ENCODE measurements around the gene LRRC41.
"Not testable (repeated sequence)": the region's sequence is repeated elsewhere in the genome, so short reads cannot be mapped to it uniquely, and the experiment has no call there.

Gene LRRC41

GRCh38 chr1:46329807-46330206, 26.4 kb upstream of the LRRC41 start:
- in situ Hi-C loops (cut with HindIII; ENCODE audit: low sequenced_read_pairs): not testable (repeated sequence)

- in situ Hi-C loops (cut with HindIII; ENCODE audit: low sequenced_read_pairs): not testable (repeated sequence)
Observed at GRCh38 chr1:46328182-46328581, 24.8 kb upstream of the LRRC41 start.

- in situ Hi-C loops (cut with HindIII; ENCODE audit: low sequenced_read_pairs): not testable (repeated sequence)
Observed at GRCh38 chr1:46325285-46326076, 22.1 kb upstream of the LRRC41 start.

- in situ Hi-C loops (cut with HindIII; ENCODE audit: low sequenced_read_pairs): not testable (repeated sequence)
Observed at GRCh38 chr1:46322191-46322590, 18.8 kb upstream of the LRRC41 start.

- in situ Hi-C loops (cut with HindIII; ENCODE audit: low sequenced_read_pairs): not testable (repeated sequence)
Observed at GRCh38 chr1:46319960-46320914, 16.8 kb upstream of the LRRC41 start.

GRCh38 chr1:46319301-46319700, 15.9 kb upstream of the LRRC41 start:
- in situ Hi-C loops (cut with HindIII; ENCODE audit: low sequenced_read_pairs): not testable (repeated sequence)

GRCh38 chr1:46317323-46317722, 13.9 kb upstream of the LRRC41 start:
- in situ Hi-C loops (cut with HindIII; ENCODE audit: low sequenced_read_pairs): no loop called here

- in situ Hi-C loops (cut with HindIII; ENCODE audit: low sequenced_read_pairs): no loop called here
Observed at GRCh38 chr1:46315669-46316403, 12.4 kb upstream of the LRRC41 start.

- in situ Hi-C loops (cut with HindIII; ENCODE audit: low sequenced_read_pairs): no loop called here
Observed at GRCh38 chr1:46310321-46310720, 6.9 kb upstream of the LRRC41 start.

GRCh38 chr1:46309401-46310159, 6.2 kb upstream of the LRRC41 start:
- in situ Hi-C loops (cut with HindIII; ENCODE audit: low sequenced_read_pairs): no loop called here

- in situ Hi-C loops (cut with HindIII; ENCODE audit: low sequenced_read_pairs): no loop called here
Observed at GRCh38 chr1:46306159-46306530, 2.7 kb upstream of the LRRC41 start.

- in situ Hi-C loops (cut with HindIII; ENCODE audit: low sequenced_read_pairs): no loop called here
Observed at GRCh38 chr1:46303872-46304326, 483 bp upstream of the LRRC41 start.

- in situ Hi-C loops (cut with HindIII; ENCODE audit: low sequenced_read_pairs): no loop called here
Observed at GRCh38 chr1:46302641-46303037, 777 bp downstream of the LRRC41 start.

- in situ Hi-C loops (cut with HindIII; ENCODE audit: low sequenced_read_pairs): no loop called here
Observed at GRCh38 chr1:46301808-46302640, 1.4 kb downstream of the LRRC41 start.

GRCh38 chr1:46301406-46301807, 2.0 kb downstream of the LRRC41 start:
- in situ Hi-C loops (cut with HindIII; ENCODE audit: low sequenced_read_pairs): no loop called here

- in situ Hi-C loops (cut with HindIII; ENCODE audit: low sequenced_read_pairs): no loop called here
Observed at GRCh38 chr1:46300673-46301405, 2.6 kb downstream of the LRRC41 start.

- in situ Hi-C loops (cut with HindIII; ENCODE audit: low sequenced_read_pairs): loop anchor here (5.0 kb wide), 1 partner anchor 44 kb away; the partner anchor contains the start of gene NSUN4
Observed at GRCh38 chr1:46298387-46298786, 5.0 kb downstream of the LRRC41 start.

GRCh38 chr1:46295306-46295705, 8.1 kb downstream of the LRRC41 start:
- in situ Hi-C loops (cut with HindIII; ENCODE audit: low sequenced_read_pairs): loop anchor here (5.0 kb wide), 1 partner anchor 47 kb away; the partner anchor contains the start of gene NSUN4

GRCh38 chr1:46289976-46290375, 13.4 kb downstream of the LRRC41 start:
- in situ Hi-C loops (cut with HindIII; ENCODE audit: low sequenced_read_pairs): no loop called here

Data from endothelial cell of hepatic sinusoid (primary cell).